COR-L47 (cell line): ENCODE data around the gene RAB17.
A peak's percentile ranks its signal among the peaks of the same experiment; 100 is the strongest.

Experiments used
- DNase-seq: peaks from one replicate; lab custom pipeline; 2025; lab: John Stamatoyannopoulos, UW

The RAB17 gene

GRCh38 chr2:237558961-237559641 lies 31.4 kb downstream of the RAB17 start:
- DNase-seq: peak; percentile 68

- DNase-seq: no peak
Measured at GRCh38 chr2:237557633-237558015, 32.9 kb downstream of the RAB17 start.

GRCh38 chr2:237556773-237557632 lies 33.5 kb downstream of the RAB17 start:
- DNase-seq: no peak

GRCh38 chr2:237555560-237555959 lies 35.0 kb downstream of the RAB17 start:
- no peak for DNase-seq

GRCh38 chr2:237553948-237554347 lies 36.6 kb downstream of the RAB17 start:
- DNase-seq: no peak

- no peak for DNase-seq
Measured at GRCh38 chr2:237552908-237553307, 37.6 kb downstream of the RAB17 start.

- DNase-seq: no peak
Measured at GRCh38 chr2:237551071-237551574, 39.4 kb downstream of the RAB17 start.

- no peak for DNase-seq
Measured at GRCh38 chr2:237549643-237550415, 40.7 kb downstream of the RAB17 start.

GRCh38 chr2:237549216-237549615 lies 41.3 kb downstream of the RAB17 start:
- DNase-seq: no peak

- DNase-seq: peak; percentile 49
Measured at GRCh38 chr2:237547841-237548416, 42.6 kb downstream of the RAB17 start.

- no peak for DNase-seq
Measured at GRCh38 chr2:237546876-237547395, 43.6 kb downstream of the RAB17 start.

- DNase-seq: no peak
Measured at GRCh38 chr2:237546040-237546875, 44.3 kb downstream of the RAB17 start.

- no peak for DNase-seq
Measured at GRCh38 chr2:237542001-237542704, 48.4 kb downstream of the RAB17 start.

- no peak for DNase-seq
Measured at GRCh38 chr2:237541243-237541642, 49.3 kb downstream of the RAB17 start.

- peak; percentile 65 for DNase-seq
Measured at GRCh38 chr2:237540823-237541222, 49.7 kb downstream of the RAB17 start.

- DNase-seq: peak; percentile 17
Measured at GRCh38 chr2:237540223-237540775, 50.2 kb downstream of the RAB17 start.

- no peak for DNase-seq
Measured at GRCh38 chr2:237539681-237540080, 50.9 kb downstream of the RAB17 start.

GRCh38 chr2:237538901-237539300 lies 51.6 kb downstream of the RAB17 start:
- DNase-seq: no peak

- no peak for DNase-seq
Measured at GRCh38 chr2:237538001-237538720, 52.4 kb downstream of the RAB17 start.
